ENCODE data around the gene SAMD3. TPM values are rescaled to one million over a fixed set of nuclear protein-coding genes. Genes with fewer than 3 reads are reported as not detected.

The SAMD3 gene
- total RNA-seq, 6 experiments from 2014 or later: 0.95 to 2.3 (median 1.4) TPM

DNA sequence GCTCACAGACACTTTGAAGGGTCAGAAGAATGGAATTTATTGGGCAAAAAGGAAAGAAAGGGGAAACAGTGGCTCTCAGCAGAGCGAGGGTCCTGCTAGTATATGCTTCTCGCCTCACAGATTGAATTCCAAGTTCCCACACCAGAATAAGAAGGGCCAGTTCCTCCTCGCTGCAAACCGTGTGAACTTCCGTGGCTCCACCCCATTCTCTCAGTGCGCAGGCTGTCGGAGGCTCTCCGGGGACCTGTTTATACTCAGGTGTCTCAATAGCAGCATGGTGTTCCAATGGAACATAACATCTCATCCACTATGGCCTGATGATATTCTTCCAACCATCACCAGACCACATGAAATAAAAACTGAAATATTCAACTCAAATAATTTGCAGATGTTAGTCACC is 4.6 kb downstream of the SAMD3 start:
- DNase-seq: no peak
- TF ChIP-seq, protein P1, sequence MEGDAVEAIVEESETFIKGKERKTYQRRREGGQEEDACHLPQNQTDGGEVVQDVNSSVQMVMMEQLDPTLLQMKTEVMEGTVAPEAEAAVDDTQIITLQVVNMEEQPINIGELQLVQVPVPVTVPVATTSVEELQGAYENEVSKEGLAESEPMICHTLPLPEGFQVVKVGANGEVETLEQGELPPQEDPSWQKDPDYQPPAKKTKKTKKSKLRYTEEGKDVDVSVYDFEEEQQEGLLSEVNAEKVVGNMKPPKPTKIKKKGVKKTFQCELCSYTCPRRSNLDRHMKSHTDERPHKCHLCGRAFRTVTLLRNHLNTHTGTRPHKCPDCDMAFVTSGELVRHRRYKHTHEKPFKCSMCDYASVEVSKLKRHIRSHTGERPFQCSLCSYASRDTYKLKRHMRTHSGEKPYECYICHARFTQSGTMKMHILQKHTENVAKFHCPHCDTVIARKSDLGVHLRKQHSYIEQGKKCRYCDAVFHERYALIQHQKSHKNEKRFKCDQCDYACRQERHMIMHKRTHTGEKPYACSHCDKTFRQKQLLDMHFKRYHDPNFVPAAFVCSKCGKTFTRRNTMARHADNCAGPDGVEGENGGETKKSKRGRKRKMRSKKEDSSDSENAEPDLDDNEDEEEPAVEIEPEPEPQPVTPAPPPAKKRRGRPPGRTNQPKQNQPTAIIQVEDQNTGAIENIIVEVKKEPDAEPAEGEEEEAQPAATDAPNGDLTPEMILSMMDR (IDR thresholded peaks at IDR 0.05): no peak
- Mint-ChIP-seq H3K27me3 (ENCODE audit: insufficient read depth) (peaks cover 6% of the 10 kb centered on the region), H3K27ac (no peak overlapping the region), H3K4me1 (ENCODE audit: low read depth) (no peaks in the 10 kb centered on the region), H3K36me3 (ENCODE audit: low read depth) (no peaks in the 10 kb centered on the region), H3K9me3 (no peaks in the 10 kb centered on the region), H3K4me3 (no peak overlapping the region)

DNA sequence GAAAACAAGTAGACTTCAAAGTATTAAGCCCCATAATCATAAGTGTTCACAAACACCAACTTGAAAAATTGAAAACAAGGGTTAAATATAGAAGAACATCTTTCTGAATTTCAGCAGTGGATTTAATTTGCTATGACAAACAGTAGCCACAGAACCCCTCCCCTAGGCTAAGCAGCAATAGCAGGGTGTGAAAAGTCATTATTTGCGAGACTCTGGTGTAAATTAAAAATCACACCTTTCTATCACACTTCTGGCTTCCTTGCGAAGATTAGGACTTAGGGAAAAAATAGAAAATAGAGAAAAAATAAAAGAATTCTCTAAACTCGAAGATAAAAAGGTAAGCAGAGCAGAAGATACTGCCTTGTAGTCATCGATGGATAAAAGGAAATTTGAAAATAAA is 6.1 kb downstream of the SAMD3 start:
- Mint-ChIP-seq H3K36me3 (ENCODE audit: low read depth) (no peaks in the 10 kb centered on the region; the same call in 1 of the 2 replicates), H3K9me3 (no peaks in the 10 kb centered on the region), H3K27ac (no peak overlapping the region), H3K4me1 (ENCODE audit: low read depth) (peaks cover 5% of the 10 kb centered on the region; the same call in 1 of the 2 replicates), H3K27me3 (ENCODE audit: insufficient read depth) (peaks cover 4% of the 10 kb centered on the region), H3K4me3 (no peak overlapping the region)
- TF ChIP-seq, protein P1 (IDR thresholded peaks at IDR 0.05): no peak
- DNase-seq: no peak

GRCh38 chr6:130215526-130215925 is 7.2 kb downstream of the SAMD3 start:
- H3K27me3 Mint-ChIP-seq (ENCODE audit: insufficient read depth): peaks cover 4% of the 10 kb centered on the region
- TF ChIP-seq, protein P1 (IDR thresholded peaks at IDR 0.05): no peak
- H3K27ac Mint-ChIP-seq: no peak overlapping the region
- no peaks in the 10 kb centered on the region for H3K9me3 Mint-ChIP-seq
- H3K36me3 Mint-ChIP-seq (ENCODE audit: low read depth): no peaks in the 10 kb centered on the region; the same call in 1 of the 2 replicates
- H3K4me1 Mint-ChIP-seq (ENCODE audit: low read depth): peaks cover 5% of the 10 kb centered on the region; the same call in 1 of the 2 replicates
- no peak for DNase-seq
- H3K4me3 Mint-ChIP-seq: no peak overlapping the region

GRCh38 chr6:130212215-130212874 is 10.4 kb downstream of the SAMD3 start:
- Mint-ChIP-seq H3K4me3 (no peak overlapping the region), H3K27ac (no peak overlapping the region), H3K9me3 (no peaks in the 10 kb centered on the region), H3K4me1 (ENCODE audit: low read depth) (peaks cover 5% of the 10 kb centered on the region; the same call in 1 of the 2 replicates), H3K36me3 (ENCODE audit: low read depth) (peaks cover 8% of the 10 kb centered on the region; the same call in 1 of the 2 replicates), H3K27me3 (ENCODE audit: insufficient read depth) (peaks cover 3% of the 10 kb centered on the region)
- TF ChIP-seq, protein P1 (IDR thresholded peaks at IDR 0.05): no peak
- DNase-seq: no peak

GRCh38 chr6:130211691-130212090 is 11.1 kb downstream of the SAMD3 start:
- H3K27me3 Mint-ChIP-seq (ENCODE audit: insufficient read depth): peaks cover 3% of the 10 kb centered on the region
- no peak for DNase-seq
- TF ChIP-seq, protein P1 (IDR thresholded peaks at IDR 0.05): no peak
- H3K36me3 Mint-ChIP-seq (ENCODE audit: low read depth): peaks cover 10% of the 10 kb centered on the region; the same call in 1 of the 2 replicates
- H3K9me3 Mint-ChIP-seq: no peaks in the 10 kb centered on the region
- no peak overlapping the region for H3K4me3 Mint-ChIP-seq
- H3K4me1 Mint-ChIP-seq (ENCODE audit: low read depth): peaks cover 5% of the 10 kb centered on the region; the same call in 1 of the 2 replicates
- no peak overlapping the region for H3K27ac Mint-ChIP-seq

Measured in HFFc6 (cell line).